ENCODE measurements around the gene FAU. TPM values are rescaled to one million over a fixed set of nuclear protein-coding genes. Genes with fewer than 3 reads are reported as not detected.

The FAU gene
- total and polyA plus RNA-seq, 4 donors = 334 to 1,580 (median 978) TPM

GRCh38 chr11:65087216-65087615 is 34.7 kb downstream of the FAU start:
- H3K36me3 ChIP-seq (ENCODE audit: control insufficient read depth in 4 of 4, insufficient read depth in 4 of 4, low read length in 4 of 4) = peaks cover 4 to 41% (median 16%) of the 10 kb centered on the region in 4 donors
- H3K27ac ChIP-seq (ENCODE audit: low read depth in 1 of 2, low read length in 1 of 2) = no peak overlapping the region
- no peak for ATAC-seq (ENCODE audit: insufficient read depth, low FRiP score)

DNA sequence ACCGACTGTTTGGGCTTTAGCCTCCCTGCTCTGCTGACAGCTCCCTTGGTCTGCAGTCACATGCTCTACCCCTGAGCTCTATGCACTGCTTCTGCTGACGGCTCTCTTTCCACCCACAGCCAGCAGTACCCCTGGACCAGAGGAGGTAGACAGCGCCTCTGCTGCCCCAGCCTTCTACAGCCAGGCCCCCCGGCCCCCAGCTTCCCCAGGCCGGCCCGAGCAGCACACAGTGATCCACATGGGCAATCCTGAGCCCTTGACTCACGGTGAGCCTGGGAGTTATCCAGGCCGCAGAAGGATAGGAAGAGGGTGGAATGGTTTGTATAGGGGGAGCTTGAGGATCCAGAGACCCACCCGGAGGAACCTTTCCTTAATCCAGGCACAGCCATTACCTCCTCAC is 35.1 kb downstream of the FAU start:
- WGBS, 2 donors = 93 to 94% methylated on average over 9 of the region's 9 CpGs
- Histone ChIP-seq H3K4me1 (ENCODE audit: control insufficient read depth in 5 of 5, insufficient read depth in 5 of 5, low read length in 5 of 5) (peaks cover 0 to 22% (median 8%) of the 10 kb centered on the region in 5 donors), H3K9me3 (ENCODE audit: control insufficient read depth in 4 of 4, insufficient read depth in 3 of 4, low read length in 3 of 4) (no peaks in the 10 kb centered on the region), H3K27me3 (ENCODE audit: control insufficient read depth in 3 of 3, insufficient read depth in 3 of 3, low read length in 2 of 3) (no peaks in the 10 kb centered on the region), H3K4me3 (no peak overlapping the region), H3K27ac (ENCODE audit: low read depth in 1 of 2, low read length in 1 of 2) (no peak overlapping the region), H3K9ac (ENCODE audit: insufficient read depth in 1 of 2, low read length in 2 of 2) (no peak overlapping the region), H3K36me3 (ENCODE audit: control insufficient read depth in 4 of 4, insufficient read depth in 4 of 4, low read length in 4 of 4) (peaks cover 4 to 41% (median 16%) of the 10 kb centered on the region in 4 donors)
- ATAC-seq (ENCODE audit: insufficient read depth, low FRiP score) (no peak), DNase-seq (no peak)
- TF ChIP-seq CTCF (IDR thresholded peaks at IDR 0.05; ENCODE audit: control extremely low read depth, extremely low read depth) = no peak

More at GRCh38 chr11:65087216-65087615, 34.7 kb downstream of the FAU start:
- Histone ChIP-seq H3K4me1 (ENCODE audit: control insufficient read depth in 5 of 5, insufficient read depth in 5 of 5, low read length in 5 of 5) (peaks cover 0 to 22% (median 8%) of the 10 kb centered on the region in 5 donors), H3K9ac (ENCODE audit: insufficient read depth in 1 of 2, low read length in 2 of 2) (no peak overlapping the region), H3K27me3 (ENCODE audit: control insufficient read depth in 3 of 3, insufficient read depth in 3 of 3, low read length in 2 of 3) (no peaks in the 10 kb centered on the region), H3K9me3 (ENCODE audit: control insufficient read depth in 4 of 4, insufficient read depth in 3 of 4, low read length in 3 of 4) (no peaks in the 10 kb centered on the region), H3K4me3 (no peak overlapping the region)
- no peak for DNase-seq
- TF ChIP-seq CTCF (IDR thresholded peaks at IDR 0.05; ENCODE audit: control extremely low read depth, extremely low read depth) = no peak
- WGBS, 2 donors = 93 to 95% methylated on average over 11 of the region's 11 CpGs

DNA sequence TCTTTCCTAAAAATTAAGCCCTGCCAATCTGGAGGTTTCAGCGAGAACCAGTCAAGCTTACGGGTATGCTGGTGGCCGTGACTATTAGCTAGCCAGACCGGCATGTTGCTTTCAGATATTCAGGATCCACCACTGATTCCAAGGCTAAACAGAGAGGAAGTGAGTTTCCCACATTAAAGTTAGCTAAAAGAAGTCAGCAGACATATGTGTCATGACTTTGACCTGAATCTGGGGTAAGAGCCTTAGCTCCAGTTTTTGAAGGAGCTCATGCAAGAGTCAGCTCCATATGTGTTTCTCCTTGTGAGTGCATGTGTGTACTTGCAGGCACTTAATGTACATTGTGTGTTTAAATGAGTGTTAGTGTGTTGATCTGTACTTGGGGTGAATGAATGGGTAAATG is 36.5 kb downstream of the FAU start:
- no peaks in the 10 kb centered on the region for H3K9me3 ChIP-seq (ENCODE audit: control insufficient read depth in 4 of 4, insufficient read depth in 3 of 4, low read length in 3 of 4)
- H3K4me3 ChIP-seq = no peak overlapping the region
- H3K27ac ChIP-seq (ENCODE audit: low read depth in 1 of 2, low read length in 1 of 2) = no peak overlapping the region
- DNase-seq = no peak
- no peaks in the 10 kb centered on the region for H3K27me3 ChIP-seq (ENCODE audit: control insufficient read depth in 3 of 3, insufficient read depth in 3 of 3, low read length in 2 of 3)
- ATAC-seq (ENCODE audit: insufficient read depth, low FRiP score) = no peak
- peaks cover 0 to 22% (median 8%) of the 10 kb centered on the region in 5 donors for H3K4me1 ChIP-seq (ENCODE audit: control insufficient read depth in 5 of 5, insufficient read depth in 5 of 5, low read length in 5 of 5)
- TF ChIP-seq CTCF (IDR thresholded peaks at IDR 0.05; ENCODE audit: control extremely low read depth, extremely low read depth) = no peak
- peaks cover 4 to 39% (median 17%) of the 10 kb centered on the region in 4 donors for H3K36me3 ChIP-seq (ENCODE audit: control insufficient read depth in 4 of 4, insufficient read depth in 4 of 4, low read length in 4 of 4)
- 87 to 91% methylated on average over 4 of the region's 4 CpGs for WGBS, 2 donors
- H3K9ac ChIP-seq (ENCODE audit: insufficient read depth in 1 of 2, low read length in 2 of 2) = no peak overlapping the region
